ENCODE results near the gene TAF8.

TAF8 gene

DNA sequence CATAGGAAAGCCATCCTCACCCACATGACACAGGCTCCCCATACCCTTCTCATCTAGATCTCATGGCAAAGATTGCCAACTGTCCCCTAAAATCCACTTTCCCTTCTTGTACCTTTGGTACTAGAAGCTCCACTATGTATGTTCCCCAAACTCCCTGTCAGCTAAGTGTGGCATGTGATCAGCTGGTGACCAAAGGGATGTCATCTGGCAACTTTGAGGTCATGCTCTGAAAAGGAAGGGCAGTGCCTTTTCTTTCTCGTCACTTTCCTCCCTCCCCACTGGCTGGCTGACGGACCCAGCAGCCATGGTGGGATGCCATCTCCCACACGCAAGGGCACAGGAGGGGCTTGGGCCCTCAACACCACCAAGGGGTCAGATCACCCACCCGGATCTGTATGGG, 23.8 kb upstream of the TAF8 start:
- Mint-ChIP-seq H3K4me1 (peaks cover 21% of the 10 kb centered on the region), H3K27me3 (ENCODE audit: low read depth, poor library complexity) (peaks cover 3% of the 10 kb centered on the region), H3K27ac (no peak overlapping the region), H3K36me3 (ENCODE audit: low read depth) (no peaks in the 10 kb centered on the region), H3K9me3 (no peaks in the 10 kb centered on the region), H3K4me3 (no peak overlapping the region)
- DNase-seq, result no peak
- TF ChIP-seq, protein P1, sequence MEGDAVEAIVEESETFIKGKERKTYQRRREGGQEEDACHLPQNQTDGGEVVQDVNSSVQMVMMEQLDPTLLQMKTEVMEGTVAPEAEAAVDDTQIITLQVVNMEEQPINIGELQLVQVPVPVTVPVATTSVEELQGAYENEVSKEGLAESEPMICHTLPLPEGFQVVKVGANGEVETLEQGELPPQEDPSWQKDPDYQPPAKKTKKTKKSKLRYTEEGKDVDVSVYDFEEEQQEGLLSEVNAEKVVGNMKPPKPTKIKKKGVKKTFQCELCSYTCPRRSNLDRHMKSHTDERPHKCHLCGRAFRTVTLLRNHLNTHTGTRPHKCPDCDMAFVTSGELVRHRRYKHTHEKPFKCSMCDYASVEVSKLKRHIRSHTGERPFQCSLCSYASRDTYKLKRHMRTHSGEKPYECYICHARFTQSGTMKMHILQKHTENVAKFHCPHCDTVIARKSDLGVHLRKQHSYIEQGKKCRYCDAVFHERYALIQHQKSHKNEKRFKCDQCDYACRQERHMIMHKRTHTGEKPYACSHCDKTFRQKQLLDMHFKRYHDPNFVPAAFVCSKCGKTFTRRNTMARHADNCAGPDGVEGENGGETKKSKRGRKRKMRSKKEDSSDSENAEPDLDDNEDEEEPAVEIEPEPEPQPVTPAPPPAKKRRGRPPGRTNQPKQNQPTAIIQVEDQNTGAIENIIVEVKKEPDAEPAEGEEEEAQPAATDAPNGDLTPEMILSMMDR (IDR thresholded peaks at IDR 0.05), result no peak

DNA sequence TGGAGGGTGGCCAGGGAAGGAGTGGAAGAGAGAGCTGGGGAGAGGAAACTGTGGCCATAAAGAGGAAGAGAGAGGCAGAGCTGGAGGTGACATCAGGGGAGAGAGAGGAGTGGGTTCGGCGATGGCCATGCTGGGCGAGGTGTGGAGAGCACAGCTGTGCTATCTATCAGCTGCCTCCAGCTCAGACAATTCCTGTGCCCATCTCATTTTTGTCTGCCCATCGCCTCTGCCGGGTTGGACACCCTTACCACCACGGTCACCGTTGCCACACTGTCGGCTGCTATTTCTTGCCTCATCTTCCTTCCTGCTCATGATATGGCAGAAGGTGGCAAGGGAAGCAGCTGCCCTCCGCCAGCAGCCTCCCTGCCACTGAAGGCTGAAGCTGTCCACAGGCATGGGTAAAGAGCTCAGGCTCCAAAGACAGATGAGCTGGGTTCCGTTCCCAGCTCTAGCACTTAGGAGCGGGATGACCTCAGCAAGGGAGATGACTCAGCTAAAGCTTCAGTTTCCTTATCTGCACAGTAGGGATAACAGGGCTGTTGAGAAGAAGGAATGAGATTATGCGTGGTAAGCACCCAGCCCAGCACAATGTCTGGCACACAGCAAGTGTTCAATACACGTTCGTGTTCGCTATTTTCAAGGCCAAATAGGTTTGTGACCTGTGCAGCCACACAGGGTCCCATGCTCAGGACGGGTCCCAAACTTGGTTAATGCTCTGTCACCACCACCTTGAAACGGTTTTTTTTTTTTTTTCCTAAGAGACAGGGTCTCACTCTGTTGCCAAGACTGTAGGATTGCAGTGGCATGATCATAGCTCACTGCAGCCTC, 21.9 kb upstream of the TAF8 start:
- peaks cover 22% of the 10 kb centered on the region for H3K4me1 Mint-ChIP-seq
- peak overlapping the region; percentile 63 for H3K27ac Mint-ChIP-seq
- no peaks in the 10 kb centered on the region for H3K9me3 Mint-ChIP-seq
- DNase-seq, result no peak
- H3K4me3 Mint-ChIP-seq, result no peak overlapping the region
- H3K36me3 Mint-ChIP-seq (ENCODE audit: low read depth), result no peaks in the 10 kb centered on the region
- TF ChIP-seq, protein P1 (IDR thresholded peaks at IDR 0.05), result no peak
- H3K27me3 Mint-ChIP-seq (ENCODE audit: low read depth, poor library complexity), result peaks cover 3% of the 10 kb centered on the region

DNA sequence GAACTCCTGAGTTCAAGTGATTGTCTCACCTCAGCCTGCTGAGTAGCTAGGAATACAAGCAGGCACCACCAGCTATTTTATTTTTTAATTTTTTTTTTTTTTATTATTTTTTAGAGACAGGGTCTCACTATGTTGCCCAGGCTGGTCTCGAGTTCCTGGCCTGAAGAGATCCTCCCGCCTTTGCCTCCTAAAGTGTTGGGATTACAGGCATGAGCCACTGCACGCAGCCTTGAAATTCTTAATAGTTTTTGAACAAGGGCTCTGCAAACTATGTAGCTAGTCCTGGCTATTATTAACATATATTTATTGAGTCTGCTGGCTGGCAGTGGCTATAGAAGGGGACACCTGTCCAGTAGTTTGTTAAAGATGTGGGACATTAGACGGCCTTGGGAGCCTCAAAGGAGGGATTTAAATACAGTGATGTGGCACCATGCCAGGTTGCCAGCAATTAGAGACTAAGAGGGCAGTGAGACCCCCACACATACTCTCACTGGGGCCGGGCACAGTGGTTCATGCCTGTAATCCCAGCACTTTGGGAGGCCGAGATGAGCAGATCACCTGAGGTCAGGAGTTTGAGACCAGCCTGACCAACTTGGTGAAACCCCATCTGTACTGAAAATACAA, 21.1 kb upstream of the TAF8 start:
- DNase-seq, result no peak
- Mint-ChIP-seq H3K27ac (no peak overlapping the region), H3K4me3 (no peak overlapping the region), H3K27me3 (ENCODE audit: low read depth, poor library complexity) (peaks cover 3% of the 10 kb centered on the region), H3K4me1 (peaks cover 22% of the 10 kb centered on the region), H3K36me3 (ENCODE audit: low read depth) (no peaks in the 10 kb centered on the region), H3K9me3 (no peaks in the 10 kb centered on the region)
- TF ChIP-seq, protein P1 (IDR thresholded peaks at IDR 0.05), result no peak

DNA sequence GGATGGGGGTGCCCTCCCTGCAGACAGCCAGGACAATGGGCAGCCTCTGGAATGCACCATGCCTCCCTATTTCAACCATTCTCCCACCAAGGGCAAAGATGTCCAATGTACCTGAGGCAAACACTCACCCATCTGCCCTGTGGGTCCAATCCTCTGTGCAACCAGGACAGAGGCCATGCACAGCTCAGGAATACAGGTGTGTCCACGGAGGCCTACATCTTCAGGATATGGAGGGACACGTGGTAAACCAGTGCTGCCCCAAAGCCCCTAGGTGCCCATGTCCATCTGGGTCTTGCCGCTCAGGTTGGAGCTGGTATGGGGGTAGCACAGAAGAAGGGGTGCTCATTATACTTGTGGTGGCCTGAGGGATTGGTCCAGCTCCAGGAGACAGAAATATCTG, 20.4 kb upstream of the TAF8 start:
- no peak for DNase-seq
- Mint-ChIP-seq H3K27ac (no peak overlapping the region), H3K27me3 (ENCODE audit: low read depth, poor library complexity) (peaks cover 7% of the 10 kb centered on the region), H3K4me1 (peaks cover 22% of the 10 kb centered on the region), H3K36me3 (ENCODE audit: low read depth) (no peaks in the 10 kb centered on the region), H3K9me3 (no peaks in the 10 kb centered on the region), H3K4me3 (no peak overlapping the region)
- TF ChIP-seq, protein P1 (IDR thresholded peaks at IDR 0.05), result no peak

DNA sequence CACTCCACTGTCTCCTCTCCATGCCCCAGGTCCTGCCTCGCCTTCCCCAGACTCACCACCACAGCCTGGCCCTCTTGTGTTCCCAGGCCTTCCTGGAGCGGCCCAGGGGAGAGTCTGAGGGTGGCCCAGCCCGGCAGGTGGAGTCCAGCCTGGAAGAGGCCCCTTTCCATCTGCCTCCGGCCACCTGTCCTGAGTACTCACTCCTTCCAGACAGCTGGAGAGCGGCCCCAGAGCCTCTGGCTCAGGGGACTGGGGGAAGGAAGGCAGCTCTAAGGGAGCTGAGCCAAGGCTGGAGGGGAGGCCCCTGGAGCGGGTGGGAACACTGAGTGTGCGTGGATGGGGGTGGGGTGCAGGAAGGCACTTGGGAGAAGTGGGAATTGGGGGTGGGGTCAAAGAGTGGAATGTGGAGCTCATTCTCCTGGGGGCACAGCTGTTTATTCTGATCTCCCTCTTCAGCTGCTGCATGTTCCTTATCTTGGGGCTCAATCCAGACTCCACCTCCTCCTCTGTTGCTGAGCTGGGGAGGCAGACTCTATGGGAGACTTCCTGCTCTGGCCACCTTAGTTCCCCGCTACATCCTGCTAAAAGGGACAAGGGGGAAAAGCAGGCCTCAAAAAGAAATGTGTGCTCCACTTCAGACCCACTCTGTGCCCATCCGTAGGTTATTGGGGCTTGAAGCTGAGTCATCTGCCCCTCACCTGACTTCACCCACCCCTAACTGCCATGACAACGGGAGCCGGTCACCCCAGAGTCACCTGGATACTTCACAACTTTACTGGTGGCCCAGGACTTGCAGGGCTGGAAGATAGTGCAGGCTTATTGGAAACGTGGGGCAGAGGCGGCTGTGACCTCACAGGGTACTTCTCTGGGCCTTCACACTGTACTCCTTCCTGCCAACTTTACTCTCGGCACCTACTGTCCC, 19.5 kb upstream of the TAF8 start:
- Mint-ChIP-seq H3K27ac (peak overlapping the region; percentile 77), H3K4me1 (peaks cover 18% of the 10 kb centered on the region), H3K27me3 (ENCODE audit: low read depth, poor library complexity) (peaks cover 7% of the 10 kb centered on the region), H3K36me3 (ENCODE audit: low read depth) (no peaks in the 10 kb centered on the region), H3K4me3 (no peak overlapping the region), H3K9me3 (no peaks in the 10 kb centered on the region)
- DNase-seq, result no peak
- TF ChIP-seq, protein P1 (IDR thresholded peaks at IDR 0.05), result no peak

Data from nephron progenitor cell (in vitro differentiated cells).